ENCODE data around the gene CTRL. TPM values are rescaled to one million over a fixed set of nuclear protein-coding genes. Genes with fewer than 3 reads are reported as not detected.

Gene CTRL
- total and polyA plus RNA-seq, 4 donors = 0.09 to 5.0 (median 0.30) TPM

DNA sequence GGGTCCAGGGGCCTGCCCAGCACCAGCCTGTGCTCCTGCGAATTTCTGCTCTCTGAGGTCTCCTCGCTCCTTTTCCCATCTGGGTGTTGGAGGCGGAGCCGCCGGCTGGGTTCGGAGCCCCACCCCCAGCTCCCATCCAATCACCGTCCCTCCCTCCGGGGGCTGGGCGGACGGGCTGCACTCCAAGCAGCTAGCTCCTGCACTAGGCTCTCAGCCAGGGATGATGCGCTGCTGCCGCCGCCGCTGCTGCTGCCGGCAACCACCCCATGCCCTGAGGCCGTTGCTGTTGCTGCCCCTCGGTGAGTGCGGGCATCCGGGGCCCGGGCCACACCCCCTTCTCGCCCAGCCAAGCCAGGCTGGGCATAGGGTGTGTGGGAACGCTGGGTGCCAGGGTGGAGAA is 47.0 kb downstream of the CTRL start, which contains the start of gene NRN1L:
Gene NRN1L (plus strand): TSS at position 202 of the 400 bp plus-strand sequence. CDS start 19 bp downstream, at position 221.
- Histone ChIP-seq H3K36me3 (ENCODE audit: control insufficient read depth in 4 of 4, insufficient read depth in 3 of 4, low read depth in 1 of 4, low read length in 3 of 4) (peaks cover 20 to 43% (median 28%) of the 10 kb centered on the region in 4 donors), H3K9ac (ENCODE audit: low read depth in 1 of 2, low read length in 2 of 2) (no peak within 1 kb of the TSS), H3K9me3 (ENCODE audit: control insufficient read depth in 4 of 4, low read length in 3 of 4) (no peaks in the 10 kb centered on the region), H3K4me1 (ENCODE audit: control insufficient read depth in 4 of 4, insufficient read depth in 4 of 4, low read length in 3 of 4) (peaks cover 0 to 21% (median 9%) of the 10 kb centered on the region in 4 donors), H3K4me3 (ENCODE audit: low read depth in 1 of 3, low read length in 3 of 3) (no peak within 1 kb of the TSS), H3K27ac (ENCODE audit: low read depth in 1 of 2, low read length in 2 of 2) (no peak within 1 kb of the TSS), H3K27me3 (ENCODE audit: control insufficient read depth in 4 of 4, insufficient read depth in 4 of 4, low read length in 3 of 4) (no peaks in the 10 kb centered on the region)
- peak; percentile 77 for DNase-seq (ENCODE audit: low spot score)
- WGBS = 21% methylated on average over 22 of the region's 22 CpGs
- peak; percentile 31 to 36 for TF ChIP-seq RAD21 (IDR thresholded peaks at IDR 0.05)
- peak; percentile 69 for TF ChIP-seq SP1 (IDR thresholded peaks at IDR 0.05)
- no peak for TF ChIP-seq RXRA (IDR thresholded peaks at IDR 0.05)

DNA sequence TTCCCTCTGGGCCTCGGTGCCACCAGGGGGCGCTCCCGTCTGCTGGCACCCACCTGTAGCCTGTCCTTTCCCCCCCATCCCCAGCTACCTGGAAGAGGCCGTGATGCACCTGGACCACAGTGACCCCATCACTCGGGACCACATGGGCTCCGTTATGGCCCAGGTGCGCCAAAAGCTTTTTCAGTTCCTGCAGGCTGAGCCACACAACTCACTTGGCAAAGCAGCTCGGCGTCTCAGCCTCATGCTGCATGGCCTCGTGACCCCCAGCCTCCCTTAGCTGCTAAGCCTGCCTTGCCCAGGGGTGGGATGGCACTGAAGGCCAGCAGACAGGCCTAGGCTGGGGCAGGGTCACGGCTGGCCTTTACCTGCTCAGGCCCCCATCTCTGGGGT is 47.8 kb downstream of the CTRL start:
- DNase-seq (ENCODE audit: low spot score) = peak; percentile 79
- H3K36me3 ChIP-seq (ENCODE audit: control insufficient read depth in 4 of 4, insufficient read depth in 3 of 4, low read depth in 1 of 4, low read length in 3 of 4) = peaks cover 27 to 52% (median 33%) of the 10 kb centered on the region in 4 donors
- H3K27me3 ChIP-seq (ENCODE audit: control insufficient read depth in 4 of 4, insufficient read depth in 4 of 4, low read length in 3 of 4) = no peaks in the 10 kb centered on the region
- WGBS = 55% methylated on average over 11 of the region's 11 CpGs
- no peaks in the 10 kb centered on the region for H3K9me3 ChIP-seq (ENCODE audit: control insufficient read depth in 4 of 4, low read length in 3 of 4)
- no peak overlapping the region for H3K9ac ChIP-seq (ENCODE audit: low read depth in 1 of 2, low read length in 2 of 2)
- H3K27ac ChIP-seq (ENCODE audit: low read depth in 1 of 2, low read length in 2 of 2) = no peak overlapping the region
- no peak overlapping the region for H3K4me3 ChIP-seq (ENCODE audit: low read depth in 1 of 3, low read length in 3 of 3)
- TF ChIP-seq, protein P1, sequence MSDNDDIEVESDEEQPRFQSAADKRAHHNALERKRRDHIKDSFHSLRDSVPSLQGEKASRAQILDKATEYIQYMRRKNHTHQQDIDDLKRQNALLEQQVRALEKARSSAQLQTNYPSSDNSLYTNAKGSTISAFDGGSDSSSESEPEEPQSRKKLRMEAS (IDR thresholded peaks at IDR 0.05) = no peak
- TF ChIP-seq EGR1 (IDR thresholded peaks at IDR 0.05; ENCODE audit: low read depth in 2 of 2) (no peak), FOXA2 (IDR thresholded peaks at IDR 0.05) (no peak), RXRA (IDR thresholded peaks at IDR 0.05) (no peak), YY1 (IDR thresholded peaks at IDR 0.05) (no peak), FOXA1 (IDR thresholded peaks at IDR 0.05) (no peak), RAD21 (IDR thresholded peaks at IDR 0.05) (peak; percentile 80 to 87)
- TF ChIP-seq, protein P2, sequence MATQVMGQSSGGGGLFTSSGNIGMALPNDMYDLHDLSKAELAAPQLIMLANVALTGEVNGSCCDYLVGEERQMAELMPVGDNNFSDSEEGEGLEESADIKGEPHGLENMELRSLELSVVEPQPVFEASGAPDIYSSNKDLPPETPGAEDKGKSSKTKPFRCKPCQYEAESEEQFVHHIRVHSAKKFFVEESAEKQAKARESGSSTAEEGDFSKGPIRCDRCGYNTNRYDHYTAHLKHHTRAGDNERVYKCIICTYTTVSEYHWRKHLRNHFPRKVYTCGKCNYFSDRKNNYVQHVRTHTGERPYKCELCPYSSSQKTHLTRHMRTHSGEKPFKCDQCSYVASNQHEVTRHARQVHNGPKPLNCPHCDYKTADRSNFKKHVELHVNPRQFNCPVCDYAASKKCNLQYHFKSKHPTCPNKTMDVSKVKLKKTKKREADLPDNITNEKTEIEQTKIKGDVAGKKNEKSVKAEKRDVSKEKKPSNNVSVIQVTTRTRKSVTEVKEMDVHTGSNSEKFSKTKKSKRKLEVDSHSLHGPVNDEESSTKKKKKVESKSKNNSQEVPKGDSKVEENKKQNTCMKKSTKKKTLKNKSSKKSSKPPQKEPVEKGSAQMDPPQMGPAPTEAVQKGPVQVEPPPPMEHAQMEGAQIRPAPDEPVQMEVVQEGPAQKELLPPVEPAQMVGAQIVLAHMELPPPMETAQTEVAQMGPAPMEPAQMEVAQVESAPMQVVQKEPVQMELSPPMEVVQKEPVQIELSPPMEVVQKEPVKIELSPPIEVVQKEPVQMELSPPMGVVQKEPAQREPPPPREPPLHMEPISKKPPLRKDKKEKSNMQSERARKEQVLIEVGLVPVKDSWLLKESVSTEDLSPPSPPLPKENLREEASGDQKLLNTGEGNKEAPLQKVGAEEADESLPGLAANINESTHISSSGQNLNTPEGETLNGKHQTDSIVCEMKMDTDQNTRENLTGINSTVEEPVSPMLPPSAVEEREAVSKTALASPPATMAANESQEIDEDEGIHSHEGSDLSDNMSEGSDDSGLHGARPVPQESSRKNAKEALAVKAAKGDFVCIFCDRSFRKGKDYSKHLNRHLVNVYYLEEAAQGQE (IDR thresholded peaks at IDR 0.05) = no peak
- TF ChIP-seq, protein P3, sequence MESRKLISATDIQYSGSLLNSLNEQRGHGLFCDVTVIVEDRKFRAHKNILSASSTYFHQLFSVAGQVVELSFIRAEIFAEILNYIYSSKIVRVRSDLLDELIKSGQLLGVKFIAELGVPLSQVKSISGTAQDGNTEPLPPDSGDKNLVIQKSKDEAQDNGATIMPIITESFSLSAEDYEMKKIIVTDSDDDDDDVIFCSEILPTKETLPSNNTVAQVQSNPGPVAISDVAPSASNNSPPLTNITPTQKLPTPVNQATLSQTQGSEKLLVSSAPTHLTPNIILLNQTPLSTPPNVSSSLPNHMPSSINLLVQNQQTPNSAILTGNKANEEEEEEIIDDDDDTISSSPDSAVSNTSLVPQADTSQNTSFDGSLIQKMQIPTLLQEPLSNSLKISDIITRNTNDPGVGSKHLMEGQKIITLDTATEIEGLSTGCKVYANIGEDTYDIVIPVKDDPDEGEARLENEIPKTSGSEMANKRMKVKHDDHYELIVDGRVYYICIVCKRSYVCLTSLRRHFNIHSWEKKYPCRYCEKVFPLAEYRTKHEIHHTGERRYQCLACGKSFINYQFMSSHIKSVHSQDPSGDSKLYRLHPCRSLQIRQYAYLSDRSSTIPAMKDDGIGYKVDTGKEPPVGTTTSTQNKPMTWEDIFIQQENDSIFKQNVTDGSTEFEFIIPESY (IDR thresholded peaks at IDR 0.05) = no peak
- TF ChIP-seq, protein P4, sequence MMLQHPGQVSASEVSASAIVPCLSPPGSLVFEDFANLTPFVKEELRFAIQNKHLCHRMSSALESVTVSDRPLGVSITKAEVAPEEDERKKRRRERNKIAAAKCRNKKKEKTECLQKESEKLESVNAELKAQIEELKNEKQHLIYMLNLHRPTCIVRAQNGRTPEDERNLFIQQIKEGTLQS (IDR thresholded peaks at IDR 0.05) = no peak
- TF ChIP-seq, protein P5, sequence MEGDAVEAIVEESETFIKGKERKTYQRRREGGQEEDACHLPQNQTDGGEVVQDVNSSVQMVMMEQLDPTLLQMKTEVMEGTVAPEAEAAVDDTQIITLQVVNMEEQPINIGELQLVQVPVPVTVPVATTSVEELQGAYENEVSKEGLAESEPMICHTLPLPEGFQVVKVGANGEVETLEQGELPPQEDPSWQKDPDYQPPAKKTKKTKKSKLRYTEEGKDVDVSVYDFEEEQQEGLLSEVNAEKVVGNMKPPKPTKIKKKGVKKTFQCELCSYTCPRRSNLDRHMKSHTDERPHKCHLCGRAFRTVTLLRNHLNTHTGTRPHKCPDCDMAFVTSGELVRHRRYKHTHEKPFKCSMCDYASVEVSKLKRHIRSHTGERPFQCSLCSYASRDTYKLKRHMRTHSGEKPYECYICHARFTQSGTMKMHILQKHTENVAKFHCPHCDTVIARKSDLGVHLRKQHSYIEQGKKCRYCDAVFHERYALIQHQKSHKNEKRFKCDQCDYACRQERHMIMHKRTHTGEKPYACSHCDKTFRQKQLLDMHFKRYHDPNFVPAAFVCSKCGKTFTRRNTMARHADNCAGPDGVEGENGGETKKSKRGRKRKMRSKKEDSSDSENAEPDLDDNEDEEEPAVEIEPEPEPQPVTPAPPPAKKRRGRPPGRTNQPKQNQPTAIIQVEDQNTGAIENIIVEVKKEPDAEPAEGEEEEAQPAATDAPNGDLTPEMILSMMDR (IDR thresholded peaks at IDR 0.05; ENCODE audit: low read depth, low read length, missing input control) = peak; percentile 79
- peaks cover 0 to 21% (median 9%) of the 10 kb centered on the region in 4 donors for H3K4me1 ChIP-seq (ENCODE audit: control insufficient read depth in 4 of 4, insufficient read depth in 4 of 4, low read length in 3 of 4)
